SHP77 treated with DMSO at 0.1 percent for 48 hours (cell line): ENCODE data around the gene USP22.

ENCODE experiments used
- DNase-seq: peaks from one replicate; lab custom pipeline; 2025; lab: John Stamatoyannopoulos, UW

Gene USP22

DNA sequence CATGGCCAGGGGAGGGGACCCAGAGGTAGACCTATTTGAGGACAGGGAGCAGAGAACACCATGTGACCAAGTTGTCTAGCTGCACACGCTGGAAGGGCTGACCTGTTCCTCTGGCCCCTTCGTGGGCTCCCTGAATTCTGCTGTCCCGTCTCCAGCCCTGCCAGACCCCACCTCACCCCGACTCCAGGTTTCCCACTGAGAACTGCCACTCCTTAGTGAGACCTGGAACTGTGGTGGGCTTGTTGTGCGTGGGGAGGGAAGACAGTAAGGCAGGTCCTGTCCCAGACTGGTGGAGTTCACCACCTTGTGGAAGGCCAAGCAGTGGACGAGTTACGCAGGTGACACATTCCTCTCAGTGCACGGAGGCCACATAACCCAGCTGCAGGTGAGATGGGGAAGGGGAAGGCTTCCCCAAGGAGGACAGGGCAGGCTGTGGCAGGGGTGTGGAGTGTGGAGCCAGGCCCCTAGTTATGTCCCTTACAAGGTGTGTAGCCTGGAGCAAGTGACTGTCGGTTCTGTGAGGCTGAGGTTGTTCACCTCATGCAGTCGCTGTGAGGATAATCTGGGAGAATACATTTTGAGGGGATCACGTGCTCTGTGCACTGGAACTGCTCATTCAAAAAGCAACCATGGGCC lies 54.7 kb downstream of the USP22 start:
- no peak for DNase-seq

- DNase-seq, result no peak
Measured at GRCh38 chr17:20987511-20987910, 55.3 kb downstream of the USP22 start.

GRCh38 chr17:20986767-20987510 lies 55.9 kb downstream of the USP22 start:
- no peak for DNase-seq

DNA sequence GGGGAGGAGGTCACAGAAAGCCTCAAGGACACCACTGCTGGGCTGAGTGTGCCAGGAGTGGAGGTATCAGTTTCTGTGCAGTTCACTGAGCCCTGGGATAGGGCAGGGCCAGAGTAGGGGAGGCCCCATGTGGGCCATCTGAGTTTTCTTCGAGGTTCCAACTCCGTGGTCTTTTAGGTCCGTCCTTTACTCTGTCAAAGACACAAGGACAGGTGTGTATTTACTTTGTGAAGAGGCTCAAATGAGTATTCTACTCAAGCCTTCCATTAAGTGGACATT lies 59.5 kb downstream of the USP22 start:
- DNase-seq, result no peak

DNA sequence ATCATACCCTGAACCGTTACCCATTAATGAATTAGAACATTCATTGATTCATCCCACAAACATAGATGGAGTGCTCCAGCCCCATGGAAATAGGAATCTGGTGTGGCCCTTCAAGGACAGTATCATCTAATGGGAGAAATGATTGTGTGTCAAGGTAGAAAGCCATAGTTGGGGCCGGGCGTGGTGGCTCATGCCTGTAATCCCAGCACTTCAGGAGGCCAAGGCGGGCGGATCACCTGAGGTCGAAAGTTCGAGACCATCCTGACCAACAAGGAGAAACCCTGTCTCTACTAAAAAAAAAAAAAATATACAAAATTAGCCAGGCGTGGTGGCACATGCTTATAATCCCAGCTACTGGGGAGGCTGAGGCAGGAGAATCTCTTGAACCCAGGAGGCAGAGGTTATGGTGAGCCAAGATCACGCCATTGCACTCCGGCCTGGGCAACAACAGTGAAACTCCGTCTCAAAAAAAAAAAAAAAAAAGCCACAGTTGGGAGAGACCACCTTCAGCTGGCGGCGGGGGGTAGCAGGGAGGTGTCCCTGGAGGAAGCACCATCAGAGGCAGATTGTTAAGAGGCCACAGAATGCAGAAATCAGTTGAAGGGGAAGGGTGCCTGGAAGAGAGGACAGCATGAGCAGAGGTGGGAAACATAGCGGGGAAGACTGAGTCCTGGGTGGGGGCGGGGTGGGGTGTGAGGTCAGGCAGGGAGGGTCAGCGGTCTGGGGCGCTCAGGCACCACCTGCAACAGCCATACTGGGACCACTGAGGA lies 60.0 kb downstream of the USP22 start:
- DNase-seq, result no peak

DNA sequence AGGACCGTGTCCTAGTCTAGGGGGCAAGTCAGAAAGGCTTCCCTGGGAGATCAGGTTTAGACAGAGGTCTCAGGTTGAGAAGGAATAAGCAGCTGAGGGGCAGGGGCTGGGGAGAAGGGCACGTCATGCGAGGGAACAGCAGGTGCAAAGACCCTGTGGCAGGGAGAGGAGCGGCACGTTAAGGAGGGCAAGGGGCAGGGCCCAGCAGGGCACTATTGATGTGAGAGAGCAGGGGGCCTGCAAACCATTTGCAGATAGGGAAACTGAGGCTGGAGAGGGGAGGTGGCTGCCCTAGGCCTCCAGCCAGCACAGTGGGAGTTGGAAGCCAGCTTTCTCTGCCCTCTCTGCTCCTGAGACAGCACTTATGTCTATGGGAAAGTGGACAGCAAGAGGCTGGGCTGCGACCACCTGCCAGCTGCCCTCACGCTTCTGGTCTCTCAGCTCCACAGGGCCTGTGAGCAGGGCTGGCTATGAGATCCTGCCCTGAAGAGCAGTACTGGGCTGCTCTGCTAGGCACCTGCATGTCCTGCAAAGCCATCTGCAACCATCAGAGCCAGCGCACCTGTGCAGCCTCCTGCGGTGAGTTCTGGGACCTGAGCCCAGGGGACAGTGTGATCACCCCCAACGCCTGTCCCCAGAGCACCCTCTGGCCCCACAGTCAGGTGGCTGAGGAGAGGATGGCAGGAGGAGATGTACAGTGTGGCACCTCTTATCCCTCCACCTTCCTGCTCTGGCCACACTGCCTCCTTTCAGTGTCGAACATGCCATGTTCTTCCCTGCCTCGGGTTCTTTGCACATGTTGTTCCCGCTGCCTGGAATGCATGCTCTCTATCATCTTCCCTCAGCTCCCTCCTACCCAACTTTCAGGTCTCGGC lies 61.5 kb downstream of the USP22 start:
- no peak for DNase-seq

GRCh38 chr17:20979792-20980083 lies 63.1 kb downstream of the USP22 start:
- DNase-seq, result no peak

GRCh38 chr17:20979007-20979791 lies 63.6 kb downstream of the USP22 start:
- DNase-seq, result peak; percentile 34

- DNase-seq, result peak; percentile 32
Measured at GRCh38 chr17:20977609-20978253, 65.1 kb downstream of the USP22 start.

DNA sequence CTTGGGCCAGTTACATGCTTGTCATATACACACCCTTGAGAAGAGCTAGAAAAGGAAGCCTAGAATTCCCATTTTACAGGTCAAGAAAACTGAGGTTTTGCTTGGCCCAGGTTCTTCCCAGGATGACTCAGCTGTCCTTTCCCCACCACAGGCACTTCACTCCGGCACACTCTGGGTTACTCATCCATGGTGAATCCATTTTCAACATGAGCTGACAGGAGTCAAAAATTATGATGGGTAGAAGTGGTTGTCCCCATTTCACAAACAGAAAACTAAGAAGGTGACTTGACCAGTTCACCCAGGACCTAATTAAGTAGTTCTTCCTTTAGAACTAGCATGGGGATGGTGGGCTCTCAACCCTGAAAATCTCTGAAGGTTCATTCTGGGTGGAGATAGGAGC lies 67.2 kb downstream of the USP22 start:
- DNase-seq, result no peak

DNA sequence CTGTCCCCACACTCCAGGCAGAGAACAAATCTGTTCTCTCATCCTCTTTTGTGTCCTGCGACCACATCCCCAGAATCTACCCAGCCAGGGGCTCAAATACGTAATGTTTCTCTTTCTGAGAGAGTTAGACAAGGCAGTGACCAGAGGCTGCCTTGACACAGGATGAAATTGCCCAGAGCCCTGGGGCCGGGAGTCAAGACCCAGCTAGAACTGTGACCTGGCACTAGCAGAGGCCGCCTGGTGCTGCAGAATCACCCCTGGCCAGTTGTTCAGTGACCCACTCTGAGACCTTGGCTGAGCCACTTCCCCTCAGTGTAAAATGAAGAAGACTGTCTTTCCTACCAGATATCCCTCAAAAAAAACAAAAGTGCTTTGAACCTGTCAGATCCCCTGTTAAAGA lies 72.5 kb downstream of the USP22 start:
- DNase-seq, result no peak

DNA sequence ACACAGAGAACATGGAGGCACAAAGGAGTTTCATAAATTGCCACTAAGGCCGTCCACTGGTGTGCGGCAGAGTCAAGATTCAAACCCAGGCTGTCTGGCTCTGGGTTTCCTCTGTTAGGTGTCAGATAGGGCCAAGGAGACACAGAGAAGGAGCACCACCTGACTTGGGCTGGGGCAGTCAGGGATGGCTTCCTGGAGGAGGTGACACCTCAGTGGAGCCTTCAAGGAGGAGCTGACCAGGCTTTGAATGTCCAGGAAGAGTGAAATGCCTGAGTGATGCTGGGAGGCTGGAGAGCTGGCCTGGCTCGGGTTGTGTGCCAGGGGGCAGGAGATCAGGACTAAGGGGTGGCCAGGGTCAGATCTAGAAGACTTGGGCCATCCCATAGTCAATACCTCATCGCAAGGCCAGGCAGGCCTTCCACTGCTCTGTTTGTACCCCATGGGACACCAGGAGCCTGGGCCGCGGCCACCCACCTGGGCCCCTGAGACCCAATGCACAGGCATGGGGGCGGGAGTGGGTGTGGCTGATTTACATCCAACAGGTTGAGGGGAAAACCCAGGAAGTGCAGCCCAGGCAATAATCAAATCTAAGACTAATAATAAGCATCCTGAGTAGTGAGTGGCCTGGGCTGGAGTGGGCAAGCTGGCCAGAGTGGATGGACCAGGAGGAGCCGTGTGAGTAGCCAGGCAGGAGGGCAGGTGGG lies 73.7 kb downstream of the USP22 start:
- DNase-seq, result no peak

DNA sequence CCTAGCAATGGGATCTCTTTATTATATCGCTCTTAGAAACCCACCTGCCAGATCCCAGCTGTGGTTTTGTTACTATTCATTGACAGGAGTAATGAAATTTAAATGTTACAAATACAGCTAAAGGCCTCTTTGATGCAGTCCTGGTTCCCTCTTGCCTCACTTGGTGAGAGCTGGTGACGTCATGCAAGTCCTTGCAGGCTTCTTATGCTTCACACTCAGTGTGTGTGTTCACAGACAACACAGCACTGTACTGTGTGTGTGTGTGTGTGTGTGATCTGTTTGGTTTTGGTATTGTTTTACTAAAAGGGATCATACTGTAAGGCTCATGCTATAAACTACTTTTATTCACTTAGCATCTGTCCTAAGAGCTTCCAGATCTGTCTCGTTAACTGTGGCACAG lies 75.0 kb downstream of the USP22 start:
- no peak for DNase-seq

DNA sequence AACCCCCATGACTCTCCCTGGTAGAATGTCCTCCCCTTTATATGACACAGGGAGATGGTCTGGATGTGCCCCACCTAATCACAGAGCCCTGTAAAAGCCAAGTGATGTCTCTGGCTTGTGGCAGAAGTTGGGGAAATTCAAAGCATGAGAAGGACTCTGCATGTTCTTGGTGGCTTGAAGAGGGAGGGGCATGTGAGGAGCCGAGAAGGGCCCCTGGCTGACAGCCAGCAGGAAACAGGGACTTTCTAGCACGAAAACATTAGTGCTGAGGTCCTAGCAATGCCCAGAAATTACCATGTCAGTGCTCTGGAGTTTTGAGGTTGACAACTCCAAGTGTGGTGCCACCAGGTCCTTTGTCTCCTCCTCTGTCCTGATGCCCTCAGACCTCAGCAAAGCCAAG lies 75.9 kb downstream of the USP22 start:
- no peak for DNase-seq

- DNase-seq, result no peak
Measured at GRCh38 chr17:20965492-20965891, 77.3 kb downstream of the USP22 start.

GRCh38 chr17:20961586-20961985 lies 81.2 kb downstream of the USP22 start:
- no peak for DNase-seq

GRCh38 chr17:20960871-20961270 lies 81.9 kb downstream of the USP22 start:
- no peak for DNase-seq

DNA sequence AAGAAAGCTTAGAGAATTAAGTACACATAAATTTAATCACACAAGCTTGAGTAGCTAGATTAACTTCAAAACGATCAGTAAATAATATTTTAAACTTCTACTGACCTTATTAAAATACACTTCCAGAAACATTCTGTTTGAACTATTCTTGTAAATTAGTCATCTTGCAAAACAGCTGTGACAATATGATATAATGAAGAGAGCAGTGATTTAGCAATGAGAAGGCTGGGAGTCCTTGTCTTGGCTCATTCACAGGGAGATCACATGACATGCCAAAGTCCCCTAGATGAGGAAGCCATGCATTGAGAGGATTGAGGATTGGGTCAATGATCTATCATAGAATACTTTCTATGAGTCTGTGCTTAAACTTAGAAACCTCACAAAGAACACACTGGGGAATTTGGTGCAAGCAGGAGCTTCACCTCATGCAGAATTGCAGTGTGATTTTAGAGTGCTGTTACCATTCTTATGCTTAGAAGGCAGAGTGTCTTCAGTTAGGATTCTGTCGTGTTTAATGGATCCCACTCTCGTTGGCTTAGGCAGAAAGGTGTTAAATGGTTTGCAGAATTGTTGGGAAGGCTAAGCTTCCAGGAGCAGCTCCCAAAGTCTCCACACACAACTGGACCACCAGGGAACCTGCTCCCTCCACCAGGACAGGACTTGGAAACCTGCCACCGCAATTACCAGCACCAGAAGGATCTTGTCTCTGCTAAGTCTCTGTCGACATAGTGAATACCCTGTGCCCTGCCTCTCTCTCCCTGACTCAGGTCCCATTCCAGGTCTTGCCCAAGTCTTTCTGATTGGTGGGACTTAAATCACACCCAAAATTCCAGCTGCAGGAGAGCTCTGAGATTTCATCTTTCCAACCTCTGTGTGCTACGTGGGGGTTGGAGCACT lies 87.1 kb downstream of the USP22 start:
- DNase-seq, result no peak

DNA sequence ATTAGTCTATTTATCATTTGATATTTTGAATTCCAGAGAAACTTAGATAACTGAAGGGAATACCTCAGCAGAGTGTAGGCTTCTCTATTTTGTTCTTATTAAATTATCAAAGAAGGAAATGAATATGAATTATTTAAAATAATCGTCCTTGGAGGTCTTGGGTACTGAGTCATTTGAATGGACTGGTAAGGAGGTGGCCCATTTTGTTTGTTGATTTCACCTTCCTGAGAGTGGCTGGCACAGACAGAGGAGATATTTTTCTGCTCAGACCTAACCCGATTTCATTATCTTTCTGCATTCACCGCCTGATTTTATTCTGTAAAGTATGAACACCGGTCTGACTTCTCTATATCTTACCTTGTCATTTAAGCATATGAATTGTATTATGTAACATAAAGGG lies 88.0 kb downstream of the USP22 start:
- no peak for DNase-seq

GRCh38 chr17:20952183-20952582 lies 90.6 kb downstream of the USP22 start:
- no peak for DNase-seq
